ENCODE data around the gene NXPE3.
"Not testable (repeated sequence)": the region's sequence is repeated elsewhere in the genome, so short reads cannot be mapped to it uniquely, and the experiment has no call there.

The NXPE3 gene

GRCh38 chr3:101852983-101853840, 74.2 kb downstream of the NXPE3 start:
- no peak for DNase-seq

GRCh38 chr3:101853982-101854381, 75.0 kb downstream of the NXPE3 start:
- no peak for DNase-seq

DNA sequence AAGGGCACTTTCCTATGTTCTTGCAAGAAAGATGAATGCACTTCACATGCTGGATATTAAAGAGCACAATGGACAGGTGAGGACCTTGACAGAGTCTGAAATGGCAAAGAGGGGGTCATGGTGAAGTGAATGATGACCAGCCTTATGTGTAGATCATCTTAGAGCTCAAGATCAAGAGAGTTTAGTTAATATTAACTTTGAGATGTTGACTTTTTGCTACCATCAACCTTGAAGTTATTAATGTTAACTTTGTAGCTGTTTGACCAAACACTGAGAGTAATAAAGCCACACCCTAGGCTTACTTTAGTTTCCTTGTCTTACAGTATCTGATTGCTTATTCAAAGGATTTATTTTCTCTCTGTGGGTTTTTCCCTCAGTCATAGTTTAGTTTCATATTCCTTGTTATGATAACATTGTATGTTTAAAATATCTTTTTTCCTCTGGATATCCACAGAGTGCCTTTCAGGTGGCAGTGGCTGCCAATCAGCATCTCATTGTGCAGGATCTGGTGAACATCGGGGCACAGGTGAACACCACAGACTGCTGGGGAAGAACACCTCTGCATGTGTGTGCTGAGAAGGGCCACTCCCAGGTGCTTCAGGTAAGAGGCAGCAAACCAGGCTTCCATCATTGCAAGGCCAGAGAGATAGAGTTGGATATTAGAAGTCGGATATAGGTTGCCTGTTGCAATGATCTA, 75.7 kb downstream of the NXPE3 start:
- DNase-seq = no peak

GRCh38 chr3:101857301-101857741, 78.3 kb downstream of the NXPE3 start:
- DNase-seq = no peak

DNA sequence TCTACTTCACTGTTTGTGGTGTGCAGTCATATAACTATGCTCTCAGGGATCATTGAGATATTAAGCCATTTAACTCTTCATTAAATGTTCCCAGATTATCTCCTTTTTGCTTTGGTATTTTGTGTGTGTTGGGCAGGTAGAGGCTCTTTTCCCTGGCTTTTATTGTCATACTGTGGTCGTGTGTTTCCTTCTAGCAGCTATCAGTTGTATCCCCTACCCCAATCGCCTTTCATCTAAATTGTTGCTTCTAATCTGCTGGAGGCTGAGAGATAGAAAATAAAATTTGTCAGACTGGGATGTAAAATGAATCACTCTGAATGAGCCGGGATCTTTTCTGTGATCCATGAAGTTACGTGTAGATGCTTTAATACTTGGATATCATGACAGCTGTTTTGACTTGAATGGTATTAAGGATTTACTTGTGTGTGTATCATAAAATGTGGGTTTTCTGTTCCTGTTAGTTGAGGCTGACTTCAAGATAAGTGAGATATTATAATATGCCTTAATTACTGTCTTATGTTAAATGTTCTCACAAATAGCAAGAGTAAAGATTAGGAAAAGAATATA, 79.5 kb downstream of the NXPE3 start:
- no peak for DNase-seq

DNA sequence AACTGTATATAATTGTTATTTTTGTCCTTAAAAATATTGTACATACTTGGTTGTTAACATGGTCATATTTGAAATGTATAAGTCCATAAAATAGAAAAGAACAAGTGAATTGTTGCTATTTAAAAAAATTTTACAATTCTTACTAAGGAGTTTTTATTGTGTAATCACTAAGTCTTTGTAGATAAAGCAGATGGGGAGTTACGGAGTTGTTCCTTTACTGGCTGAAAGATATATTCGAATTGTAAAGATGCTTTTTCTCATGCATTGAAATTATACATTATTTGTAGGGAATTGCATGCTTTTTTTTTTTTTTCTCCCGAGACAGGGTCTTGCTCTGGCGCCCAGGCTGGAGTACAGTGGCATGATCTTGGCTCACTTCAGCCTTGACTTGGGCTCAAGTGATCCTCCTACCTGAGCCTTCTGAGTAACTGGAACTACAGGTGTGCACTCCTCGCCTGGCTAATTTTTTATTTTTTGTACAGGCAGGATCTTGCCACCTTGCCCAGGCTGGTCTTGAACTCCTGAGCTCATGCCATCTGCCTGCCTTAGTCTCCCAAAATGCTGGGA, 81.0 kb downstream of the NXPE3 start:
- no peak for DNase-seq

DNA sequence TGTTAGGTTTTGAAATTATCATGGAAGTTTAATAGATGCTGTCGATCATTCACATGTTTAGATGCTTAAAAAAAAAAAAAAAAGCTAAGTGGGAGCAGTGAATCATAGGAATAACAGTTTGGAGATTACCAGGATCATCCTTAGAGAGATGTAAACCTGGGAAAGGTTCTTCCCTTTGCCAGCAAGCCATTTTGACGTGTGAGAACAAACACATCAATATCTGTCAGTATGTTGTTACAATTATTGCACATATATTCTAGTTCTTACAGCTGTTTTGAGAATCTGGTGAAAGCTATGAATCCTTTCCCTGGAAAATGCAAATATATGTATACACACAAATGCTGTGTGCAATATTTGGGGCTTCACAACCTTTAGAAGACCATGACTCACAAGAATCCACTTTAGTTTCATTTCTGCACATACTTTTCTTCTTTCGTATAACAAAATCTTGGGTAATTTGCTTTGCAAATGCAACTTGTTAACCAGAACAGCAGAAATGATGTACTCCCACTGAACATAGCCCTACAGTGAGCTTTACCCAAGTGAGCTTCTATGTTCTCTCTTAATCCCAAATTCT, 82.3 kb downstream of the NXPE3 start:
- no peak for DNase-seq

- no peak for DNase-seq
These were observed 82.9 kb downstream of the NXPE3 start for GRCh38 chr3:101861789-101862415.

DNA sequence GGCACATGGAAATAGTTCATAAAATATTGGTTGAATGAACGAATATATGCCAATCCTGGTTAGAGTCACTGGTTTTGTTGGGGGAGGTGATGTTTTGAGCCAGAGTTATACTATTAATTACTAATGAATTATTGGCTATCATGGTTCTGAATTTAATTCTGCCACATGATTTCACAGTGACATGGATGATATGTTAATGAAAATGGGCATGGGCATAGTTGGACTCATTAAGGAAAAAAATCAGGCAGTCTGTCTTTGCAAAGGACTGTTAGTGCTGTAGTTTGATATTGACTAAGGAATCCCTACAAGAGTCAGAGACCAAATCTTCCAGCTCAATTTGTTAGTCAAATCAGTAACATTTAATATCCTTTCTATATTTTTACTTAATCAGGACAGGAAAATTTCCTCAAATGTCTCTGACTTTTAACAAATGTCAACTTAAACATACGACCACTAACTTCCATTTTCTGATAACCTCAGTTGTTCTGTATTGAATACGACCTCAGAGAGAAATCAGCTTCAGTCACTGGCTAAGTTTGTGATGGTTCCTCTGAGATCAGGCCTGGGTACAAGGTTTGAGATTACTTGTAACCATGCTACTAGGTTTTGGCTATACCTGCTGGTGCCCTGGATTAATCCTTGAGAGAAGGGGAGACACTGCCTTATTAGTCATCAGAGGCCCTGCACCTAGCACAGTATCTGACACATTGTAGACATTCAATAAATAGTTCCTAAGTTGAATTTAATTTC, 83.6 kb downstream of the NXPE3 start:
- DNase-seq = no peak

DNA sequence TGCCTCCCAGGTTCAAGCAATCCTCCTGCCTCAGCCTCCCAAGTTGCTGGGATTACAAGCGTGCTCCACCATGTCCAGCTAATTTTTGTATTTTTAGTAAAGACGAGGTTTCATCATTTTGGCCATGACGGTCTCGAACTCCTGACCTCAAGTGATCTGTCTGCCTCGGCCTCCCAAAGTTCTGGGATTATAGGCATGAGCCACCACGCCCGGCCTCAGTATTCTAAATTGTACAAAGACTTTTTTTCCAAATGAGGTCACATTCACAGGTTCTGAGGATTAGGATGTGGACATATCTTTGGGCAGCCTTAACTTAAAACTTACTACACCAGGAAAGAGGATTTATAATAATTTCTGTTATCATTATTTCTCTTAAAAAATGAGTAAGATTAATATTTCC, 85.9 kb downstream of the NXPE3 start:
- DNase-seq = not testable (repeated sequence)

DNA sequence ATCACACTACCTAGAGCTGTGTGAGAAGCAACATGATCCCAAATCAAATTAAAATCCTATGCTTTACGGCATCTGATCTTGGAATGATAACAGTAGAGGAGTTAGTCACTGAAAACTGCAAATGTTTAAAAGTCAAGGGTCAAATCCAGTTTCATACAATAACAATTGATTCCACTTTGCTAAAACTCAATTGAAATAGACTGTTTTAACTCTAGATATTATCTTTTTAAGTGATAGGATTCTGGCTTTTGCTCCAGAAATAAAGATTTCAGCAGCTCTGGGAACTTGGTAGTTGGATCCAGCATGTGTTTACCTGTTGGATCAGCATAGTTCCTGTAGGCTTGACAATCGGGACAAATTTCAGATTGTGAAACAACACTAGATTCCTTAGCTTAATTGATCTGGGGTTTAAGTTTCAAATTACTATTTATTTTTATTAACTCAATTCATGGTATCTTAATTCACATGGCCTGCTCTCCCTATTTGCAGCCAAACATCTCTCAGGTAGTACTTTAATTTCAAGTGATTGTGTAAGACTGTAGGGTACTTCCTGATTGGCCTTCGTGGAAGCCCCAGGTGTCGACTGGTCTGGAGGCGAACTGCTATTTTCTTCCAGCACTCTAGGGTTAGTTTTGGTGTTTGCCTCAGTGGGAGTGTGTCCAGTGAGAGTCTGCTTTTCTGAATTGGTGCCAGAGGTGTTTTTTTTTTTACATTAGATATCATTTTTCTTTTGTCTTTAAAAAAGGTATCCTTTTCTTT, 86.9 kb downstream of the NXPE3 start:
- DNase-seq = no peak

GRCh38 chr3:101867511-101867910, 88.5 kb downstream of the NXPE3 start:
- DNase-seq = no peak

DNA sequence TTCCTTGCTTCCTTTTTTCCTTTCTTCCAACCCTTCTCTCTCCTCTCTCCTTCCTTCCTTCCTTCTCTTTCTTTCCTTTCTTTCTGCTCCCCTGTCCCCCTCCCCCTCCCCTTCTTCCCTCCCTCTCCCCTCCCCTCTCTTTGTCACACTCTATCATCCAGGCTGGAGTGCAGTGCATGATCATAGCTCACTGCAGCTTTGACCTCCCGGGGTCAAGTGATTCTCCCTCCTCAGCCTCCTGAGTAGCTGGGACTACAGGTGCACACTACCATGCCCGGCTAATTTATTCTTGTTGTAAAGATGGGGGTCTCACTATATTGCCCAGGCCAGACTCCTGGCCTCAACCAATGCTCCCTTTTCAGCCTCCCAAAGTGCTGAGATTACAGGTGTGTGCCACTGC, 89.0 kb downstream of the NXPE3 start:
- no peak for DNase-seq

DNA sequence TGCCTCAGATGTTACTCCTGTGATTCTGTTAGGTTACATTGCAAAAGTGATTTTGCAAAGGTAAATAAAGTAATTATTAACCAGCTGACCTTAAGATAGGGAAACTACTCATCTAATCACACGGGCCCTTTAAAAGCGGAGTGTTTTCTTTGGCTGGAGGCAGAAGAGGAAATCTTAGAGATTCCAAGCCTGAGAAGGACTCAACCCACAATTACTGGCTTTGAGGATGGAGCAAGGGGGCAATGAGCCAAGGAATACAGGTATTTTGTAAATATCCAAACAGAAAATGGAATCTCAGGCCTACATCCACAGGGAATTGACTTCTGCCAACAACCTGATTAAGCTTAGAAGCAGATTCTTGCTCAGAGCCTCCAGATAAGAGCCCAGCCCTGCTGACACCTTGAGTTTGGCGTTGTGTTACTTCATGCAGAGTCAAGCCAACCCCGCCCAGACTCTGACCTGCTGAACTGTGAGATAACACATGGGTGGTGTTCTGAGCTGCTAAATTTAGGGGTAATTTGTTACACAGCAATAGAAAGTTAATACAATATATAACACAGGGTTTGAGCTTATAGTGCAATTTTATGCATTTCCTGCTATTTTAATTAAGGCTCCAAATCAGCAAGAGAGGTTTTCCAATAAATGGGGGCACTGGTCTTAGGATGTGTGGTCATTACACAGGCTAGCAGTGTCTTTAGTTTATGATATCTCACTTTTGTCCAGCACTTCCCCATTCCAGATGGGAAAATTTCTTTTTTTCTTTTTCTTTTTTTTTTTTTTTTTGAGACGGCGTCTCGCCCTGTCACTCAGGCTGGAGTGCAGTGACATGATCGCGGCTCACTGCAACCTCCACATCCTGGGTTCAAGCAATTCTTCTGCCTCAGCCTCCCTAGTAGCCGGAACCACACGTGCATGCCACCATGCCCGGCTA, 89.8 kb downstream of the NXPE3 start:
- no peak for DNase-seq

- DNase-seq = no peak
These were observed 91.1 kb downstream of the NXPE3 start for GRCh38 chr3:101870138-101870537.

- no peak for DNase-seq
These were observed 94.6 kb downstream of the NXPE3 start for GRCh38 chr3:101873619-101874018.

- DNase-seq = no peak
These were observed 97.1 kb downstream of the NXPE3 start for GRCh38 chr3:101876142-101876541.

All from right forelimb (tissue), 1 donor.